IMR-90 (cell line): ENCODE results near the gene GNAI1. TPM values are rescaled to one million over a fixed set of nuclear protein-coding genes. Genes with fewer than 3 reads are reported as not detected.
A peak's percentile ranks its signal among the peaks of the same experiment; 100 is the strongest.

Experiments
- ATAC-seq: fragments of 200-7000 bp; cut with Tn5 transposase; 2 replicates; pipeline ENCODE4 v1.9.1; 2020; ENCODE audit warnings: low read depth, mild to moderate bottlenecking, moderate library complexity
- BruUV-seq: library from RNA; stranded (reverse); fragments of 400-500 nt; replicated peaks from 2 replicates; lab custom pipeline; 2021; lab: Mats Ljungman, UMichigan
- CTCF ChIA-PET: fragments of 300-600 bp; formaldehyde crosslinking; extraction: SDS; loops from one replicate; lab custom pipeline; 2021; ENCODE audit warnings: antibody characterized with exemption; lab: Yijun Ruan, JAX
- POLR2A ChIA-PET: fragments of 300-600 bp; sonication (Branson Sonifier 250); formaldehyde crosslinking; loops from one replicate; lab custom pipeline; 2022; ENCODE audit warnings: antibody characterized with exemption; ENCODE audit not compliant: unreplicated experiment; lab: Charles Lee
- DNase-seq: peaks from one replicate; pipeline ENCODE4 v3.0.0; 2013
- H2AFZ ChIP-seq: replicated peaks from 2 replicates; pipeline ENCODE3; 2013; ENCODE audit warnings: low read length, mild to moderate bottlenecking; ENCODE audit not compliant: poor library complexity
- H2AK5ac ChIP-seq: 2 replicates; pipeline ENCODE4 v1.6.1; 2013; ENCODE audit warnings: low read depth, low read length, inconsistent platforms
- H2AK9ac ChIP-seq: replicated peaks from 2 replicates; pipeline ENCODE3; 2013; ENCODE audit warnings: mild to moderate bottlenecking, low read depth, low read length, moderate library complexity; ENCODE audit not compliant: poor library complexity
- H2BK120ac ChIP-seq: 2 replicates; pipeline ENCODE4 v1.6.1; 2013; ENCODE audit warnings: low read depth, low read length, inconsistent platforms
- H2BK15ac ChIP-seq: 3 replicates; pipeline ENCODE4 v1.6.1; 2013; ENCODE audit warnings: low read depth, low read length, inconsistent platforms
- H2BK20ac ChIP-seq: 2 replicates; pipeline ENCODE4 v1.6.1; 2013; ENCODE audit warnings: low read depth, mild to moderate bottlenecking, inconsistent platforms, low read length, moderate library complexity
- H2BK5ac ChIP-seq: 2 replicates; pipeline ENCODE4 v1.6.1; 2013; ENCODE audit warnings: mild to moderate bottlenecking, low read depth, low read length, inconsistent platforms; ENCODE audit not compliant: poor library complexity, severe bottlenecking
- H3K14ac ChIP-seq: replicated peaks from 2 replicates; pipeline ENCODE4 v1.6.1; 2013; ENCODE audit warnings: low read depth, low read length, inconsistent platforms
- H3K18ac ChIP-seq: 2 replicates; pipeline ENCODE4 v1.6.1; 2013; ENCODE audit warnings: low read depth, low read length, control low read depth
- H3K23ac ChIP-seq: 2 replicates; pipeline ENCODE4 v1.6.1; 2013; ENCODE audit warnings: low read depth, low read length, inconsistent platforms
- H3K27ac ChIP-seq: 2 replicates; pipeline ENCODE4 v1.5.1; 2013; ENCODE audit warnings: mild to moderate bottlenecking, control low read depth, low read length; ENCODE audit not compliant: insufficient read depth
- H3K27me3 ChIP-seq: 2 replicates; pipeline ENCODE4 v1.6.1; 2013; ENCODE audit warnings: low read length; ENCODE audit not compliant: control insufficient read depth, insufficient read depth
- H3K36me3 ChIP-seq: 2 replicates; pipeline ENCODE4 v1.6.1; 2013; ENCODE audit warnings: low read length, mixed read lengths; ENCODE audit not compliant: control insufficient read depth, insufficient read depth
- H3K4ac ChIP-seq: 2 replicates; pipeline ENCODE4 v1.6.1; 2013; ENCODE audit warnings: low read depth, low read length, inconsistent platforms
- H3K4me1 ChIP-seq: 2 replicates; pipeline ENCODE4 v1.6.1; 2013; ENCODE audit warnings: low read length, mixed read lengths; ENCODE audit not compliant: control insufficient read depth, insufficient read depth
- H3K4me2 ChIP-seq: 2 replicates; pipeline ENCODE4 v1.6.1; 2013; ENCODE audit warnings: low read depth, mild to moderate bottlenecking, control low read depth, low read length, moderate library complexity
- H3K4me3 ChIP-seq: 2 replicates; pipeline ENCODE4 v1.5.1; 2013; ENCODE audit warnings: low read depth, mild to moderate bottlenecking, control low read depth, low read length, moderate library complexity; ENCODE audit not compliant: insufficient read depth
- H3K56ac ChIP-seq: 2 replicates; pipeline ENCODE4 v1.6.1; 2013; ENCODE audit warnings: low read length, inconsistent platforms; ENCODE audit not compliant: insufficient read depth; ENCODE audit errors: extremely low read depth
- H3K79me1 ChIP-seq, 2 experiments: 2 replicates each; pipeline ENCODE4 v1.6.1; 2013; ENCODE audit warnings: low read length in 2 of 2, inconsistent platforms in 1 of 2, low read depth in 1 of 2
- H3K9ac ChIP-seq: 2 replicates; pipeline ENCODE4 v1.6.1; 2013; ENCODE audit warnings: low read depth, low read length, control low read depth
- H3K9me1 ChIP-seq: 2 replicates; pipeline ENCODE4 v1.6.1; 2013; ENCODE audit warnings: low read length, inconsistent platforms; ENCODE audit not compliant: insufficient read depth
- H3K9me3 ChIP-seq: 2 replicates; pipeline ENCODE4 v1.6.1; 2013; ENCODE audit warnings: low read length; ENCODE audit not compliant: control insufficient read depth, insufficient read depth
- H4K20me1 ChIP-seq: 2 replicates; pipeline ENCODE4 v1.6.1; 2013; ENCODE audit warnings: low read length, inconsistent platforms; ENCODE audit not compliant: insufficient read depth
- H4K5ac ChIP-seq: 2 replicates; pipeline ENCODE4 v1.6.1; 2013; ENCODE audit warnings: mild to moderate bottlenecking, low read depth, low read length, control low read depth
- H4K8ac ChIP-seq, 2 experiments: 2 replicates each; pipeline ENCODE4 v1.6.1; 2013; ENCODE audit warnings: low read depth in 2 of 2, low read length in 2 of 2, control low read depth in 1 of 2, inconsistent platforms in 1 of 2
- H4K91ac ChIP-seq: 2 replicates; pipeline ENCODE4 v1.6.1; 2013; ENCODE audit warnings: low read depth, low read length, inconsistent platforms; ENCODE audit not compliant: insufficient read depth
- BHLHE40 ChIP-seq: fragments of 150-350 bp; IDR thresholded peaks from 2 replicates; pipeline ENCODE4 v1.6.1; 2016; ENCODE audit warnings: mild to moderate bottlenecking, low read depth, low read length
- CEBPB ChIP-seq: IDR thresholded peaks from 2 replicates; pipeline ENCODE4 v1.6.1; 2012; ENCODE audit warnings: low read depth, low read length, improper control_type of control experiment
- FOS ChIP-seq: fragments of 150-350 bp; IDR thresholded peaks from 2 replicates; pipeline ENCODE4 v1.6.1; 2016; ENCODE audit warnings: low read depth, low read length
- MAFK ChIP-seq: IDR thresholded peaks from 2 replicates; pipeline ENCODE4 v1.6.1; 2012; ENCODE audit warnings: low read depth, low read length, improper control_type of control experiment
- MAZ ChIP-seq: IDR thresholded peaks from 2 replicates; pipeline ENCODE4 v1.6.1; 2012; ENCODE audit warnings: low read depth, mild to moderate bottlenecking, low read length, improper control_type of control experiment, moderate library complexity, borderline replicate concordance
- NFE2L2 ChIP-seq: fragments of 150-350 bp; IDR thresholded peaks from 2 replicates; pipeline ENCODE4 v1.6.1; 2016; ENCODE audit warnings: low read depth, mild to moderate bottlenecking, low read length
- POLR2A ChIP-seq: IDR thresholded peaks from 2 replicates; pipeline ENCODE4 v1.6.1; 2012; ENCODE audit warnings: mild to moderate bottlenecking, low read depth, low read length
- RAD21 ChIP-seq: IDR thresholded peaks from 2 replicates; pipeline ENCODE4 v1.6.1; 2012; ENCODE audit warnings: low read length, improper control_type of control experiment
- RCOR1 ChIP-seq: IDR thresholded peaks from 2 replicates; pipeline ENCODE4 v1.6.1; 2012; ENCODE audit warnings: mild to moderate bottlenecking, low read length, improper control_type of control experiment; ENCODE audit not compliant: insufficient replicate concordance
- RFX5 ChIP-seq: IDR thresholded peaks from 2 replicates; pipeline ENCODE4 v1.8.0; 2012; ENCODE audit warnings: low read depth, mild to moderate bottlenecking, low read length, moderate library complexity
- SMC3 ChIP-seq: fragments of 150-350 bp; IDR thresholded peaks from 2 replicates; pipeline ENCODE4 v1.6.1; 2016; ENCODE audit warnings: low read depth, mild to moderate bottlenecking, antibody characterized with exemption, low read length, moderate library complexity
- WGBS, 2 experiments: methylation state at CpG; one replicate each; pipeline versions ENCODE4 v1.1.5 to v1.1.7; 2013; ENCODE audit warnings: missing lambda C conversion rate in 2 of 2; ENCODE audit not compliant: insufficient read length in 1 of 2; ENCODE audit errors: extremely low coverage in 2 of 2; 5-methylcytosine and 5-hydroxymethylcytosine counted together
- dilution Hi-C: fragments of 300-500 bp; cut with HindIII; formaldehyde crosslinking; loops from one replicate; pipeline ENCODE4 v1.14.3; 2018; ENCODE audit warnings: low sequenced_read_pairs; ENCODE audit not compliant: unreplicated experiment
- in situ Hi-C: fragments of 300-500 bp; cut with MboI; formaldehyde crosslinking; loops from 3 replicates; pipeline ENCODE4 v1.14.3; 2019; ENCODE audit warnings: low sequenced_read_pairs, inconsistent platforms, mixed read lengths
- intact Hi-C: fragments of 100-400 bp; cut with micrococcal nuclease; formaldehyde crosslinking; loops from 2 replicates; pipeline ENCODE4 v1.10.0; 2022
- polyA plus RNA-seq, 3 experiments: library from polyadenylated mRNA; depleted of rRNA; stranded (reverse); fragments of >200 nt; gene quantifications; 2 replicates each; pipeline ENCODE4 v1.2.3, GENCODE V29; 2012; ENCODE audit warnings: low replicate concordance in 1 of 3
- total RNA-seq: library from RNA; depleted of rRNA; stranded (reverse); fragments of >200 nt; gene quantifications from 2 replicates; pipeline ENCODE4 v1.2.3, GENCODE V29; 2012
- TF ChIP-seq, protein P1 (sequence below): fragments of 150-350 bp; IDR thresholded peaks from 2 replicates; pipeline ENCODE4 v1.6.1; 2016; ENCODE audit warnings: low read depth, mild to moderate bottlenecking, low read length, moderate library complexity, borderline replicate concordance
- TF ChIP-seq, protein P2 (sequence below): conservative IDR thresholded peaks from 2 replicates; pipeline ENCODE4 v1.5.1; 2012; ENCODE audit warnings: mild to moderate bottlenecking, low read depth, low read length, improper control_type of control experiment
- TF ChIP-seq, protein P3 (sequence below): fragments of 150-350 bp; IDR thresholded peaks from 2 replicates; pipeline ENCODE4 v1.6.1; 2017; ENCODE audit warnings: mild to moderate bottlenecking, antibody characterized with exemption, low read length, low read depth

GNAI1 gene
- total and polyA plus RNA-seq, 2 of the 4 experiments (the other 2 are of a cell fraction), result 21.1 to 26.5 TPM

DNA sequence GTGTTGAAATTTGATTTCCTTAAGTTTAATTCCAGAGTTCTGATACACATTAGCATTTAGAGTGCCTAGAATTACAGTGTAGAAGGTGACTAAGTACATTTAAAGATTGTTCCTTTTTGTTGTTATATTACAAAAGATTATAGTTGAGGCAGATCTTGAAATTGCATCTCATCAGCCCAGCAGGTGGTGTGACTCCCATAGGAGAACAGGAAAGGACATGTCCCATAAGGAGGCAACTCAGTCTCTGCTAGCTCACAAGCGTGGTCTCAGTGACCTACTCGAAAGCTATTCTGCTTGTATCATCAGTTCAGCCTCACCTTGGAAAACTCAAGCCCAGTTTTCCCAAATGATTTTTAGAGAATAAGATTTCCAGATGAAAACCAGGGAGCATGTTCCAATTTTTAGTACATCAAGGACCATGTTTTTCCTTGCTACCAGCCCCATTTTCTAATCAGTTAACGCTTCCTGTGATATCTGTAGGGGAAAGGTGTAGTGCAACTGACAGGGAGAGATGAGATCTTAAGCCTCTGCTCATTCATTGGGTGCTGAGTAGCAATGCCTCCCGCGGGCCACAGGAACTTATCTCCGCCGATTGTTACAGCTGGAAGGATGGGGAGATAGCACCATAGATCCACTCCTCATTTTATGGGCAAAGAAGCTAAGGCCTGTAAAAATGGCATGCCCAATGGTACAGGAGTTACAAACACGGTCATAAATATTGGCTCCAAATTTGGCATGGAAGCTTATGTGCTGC is 1.1 kb upstream of the GNAI1 start:
- H2BK120ac ChIP-seq, result peak overlapping the region; percentile 86; the same call in 1 of the 2 replicates
- no peaks in the 10 kb centered on the region for H3K27me3 ChIP-seq
- peak; percentile 50 for DNase-seq
- peak overlapping the region; percentile 72 for H2BK20ac ChIP-seq
- CTCF ChIA-PET, result interaction anchor here (0.6 to 1.3 kb wide), 10 partner anchors 29 to 291 kb away, joined by 3 to 4 read pairs (median 4); no protein-coding TSS in a partner anchor
- H4K20me1 ChIP-seq, result peaks cover 16% of the 10 kb centered on the region; the same call in 1 of the 2 replicates
- H4K5ac ChIP-seq, result no peak overlapping the region
- H2AFZ ChIP-seq, result peak overlapping the region; percentile 73
- peak overlapping the region; percentile 89 for H3K14ac ChIP-seq
- POLR2A ChIA-PET, result interaction anchor here (0.6 kb wide), 1 partner anchor 460 kb away, joined by 9 read pairs; no protein-coding TSS in a partner anchor
- no peak overlapping the region for H3K4me3 ChIP-seq
- H2BK5ac ChIP-seq, result no peak overlapping the region
- in situ Hi-C loops, result no loop called here
- H3K23ac ChIP-seq, result peak overlapping the region; percentile 74; the same call in 1 of the 2 replicates
- no peak overlapping the region; the same call in 1 of the 2 replicates for H4K91ac ChIP-seq
- ATAC-seq, result no peak
- H3K4me1 ChIP-seq, result peaks cover 2% of the 10 kb centered on the region
- H3K9ac ChIP-seq, result no peak overlapping the region
- no peak overlapping the region for H2AK9ac ChIP-seq
- H3K4ac ChIP-seq, result peak overlapping the region; percentile 87
- H3K9me1 ChIP-seq, result peaks cover 6% of the 10 kb centered on the region; the same call in 1 of the 2 replicates
- no peaks in the 10 kb centered on the region for H3K36me3 ChIP-seq
- peak overlapping the region; percentile 62; the same call in 2 of the 3 replicates for H2BK15ac ChIP-seq
- WGBS, 2 experiments, result 58% methylated on average over 2 of the region's 8 CpGs; no CpG with 5 or more reads in 1 of the 2 experiments
- dilution Hi-C loops, result no loop called here
- peaks cover 7 to 25% of the 10 kb centered on the region in 2 experiments for H3K79me1 ChIP-seq
- H2AK5ac ChIP-seq, result peak overlapping the region; percentile 82
- H3K56ac ChIP-seq, result no peak overlapping the region
- no peaks in the 10 kb centered on the region for H3K9me3 ChIP-seq
- no TSS peak for BruUV-seq
- intact Hi-C loops, result loop anchor here (1.0 to 5.0 kb wide), 4 partner anchors 36 to 526 kb away; no protein-coding TSS in a partner anchor
- H3K4me2 ChIP-seq, result no peak overlapping the region
- H3K18ac ChIP-seq, result no peak overlapping the region
- peak overlapping the region in 1 of 2 experiments; percentile 84; a peak in 1 of 4 replicates for H4K8ac ChIP-seq
- H3K27ac ChIP-seq, result no peak overlapping the region
- TF ChIP-seq MAZ (no peak), POLR2A (no peak), NFE2L2 (no peak), MAFK (no peak), CEBPB (no peak), RAD21 (peak; percentile 49), RCOR1 (no peak), FOS (no peak), BHLHE40 (no peak), SMC3 (peak; percentile 31), RFX5 (no peak)
- TF ChIP-seq, protein P1, sequence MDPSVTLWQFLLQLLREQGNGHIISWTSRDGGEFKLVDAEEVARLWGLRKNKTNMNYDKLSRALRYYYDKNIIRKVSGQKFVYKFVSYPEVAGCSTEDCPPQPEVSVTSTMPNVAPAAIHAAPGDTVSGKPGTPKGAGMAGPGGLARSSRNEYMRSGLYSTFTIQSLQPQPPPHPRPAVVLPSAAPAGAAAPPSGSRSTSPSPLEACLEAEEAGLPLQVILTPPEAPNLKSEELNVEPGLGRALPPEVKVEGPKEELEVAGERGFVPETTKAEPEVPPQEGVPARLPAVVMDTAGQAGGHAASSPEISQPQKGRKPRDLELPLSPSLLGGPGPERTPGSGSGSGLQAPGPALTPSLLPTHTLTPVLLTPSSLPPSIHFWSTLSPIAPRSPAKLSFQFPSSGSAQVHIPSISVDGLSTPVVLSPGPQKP, result no peak
- TF ChIP-seq, protein P2, sequence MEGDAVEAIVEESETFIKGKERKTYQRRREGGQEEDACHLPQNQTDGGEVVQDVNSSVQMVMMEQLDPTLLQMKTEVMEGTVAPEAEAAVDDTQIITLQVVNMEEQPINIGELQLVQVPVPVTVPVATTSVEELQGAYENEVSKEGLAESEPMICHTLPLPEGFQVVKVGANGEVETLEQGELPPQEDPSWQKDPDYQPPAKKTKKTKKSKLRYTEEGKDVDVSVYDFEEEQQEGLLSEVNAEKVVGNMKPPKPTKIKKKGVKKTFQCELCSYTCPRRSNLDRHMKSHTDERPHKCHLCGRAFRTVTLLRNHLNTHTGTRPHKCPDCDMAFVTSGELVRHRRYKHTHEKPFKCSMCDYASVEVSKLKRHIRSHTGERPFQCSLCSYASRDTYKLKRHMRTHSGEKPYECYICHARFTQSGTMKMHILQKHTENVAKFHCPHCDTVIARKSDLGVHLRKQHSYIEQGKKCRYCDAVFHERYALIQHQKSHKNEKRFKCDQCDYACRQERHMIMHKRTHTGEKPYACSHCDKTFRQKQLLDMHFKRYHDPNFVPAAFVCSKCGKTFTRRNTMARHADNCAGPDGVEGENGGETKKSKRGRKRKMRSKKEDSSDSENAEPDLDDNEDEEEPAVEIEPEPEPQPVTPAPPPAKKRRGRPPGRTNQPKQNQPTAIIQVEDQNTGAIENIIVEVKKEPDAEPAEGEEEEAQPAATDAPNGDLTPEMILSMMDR, result peak; percentile 42
- TF ChIP-seq, protein P3, sequence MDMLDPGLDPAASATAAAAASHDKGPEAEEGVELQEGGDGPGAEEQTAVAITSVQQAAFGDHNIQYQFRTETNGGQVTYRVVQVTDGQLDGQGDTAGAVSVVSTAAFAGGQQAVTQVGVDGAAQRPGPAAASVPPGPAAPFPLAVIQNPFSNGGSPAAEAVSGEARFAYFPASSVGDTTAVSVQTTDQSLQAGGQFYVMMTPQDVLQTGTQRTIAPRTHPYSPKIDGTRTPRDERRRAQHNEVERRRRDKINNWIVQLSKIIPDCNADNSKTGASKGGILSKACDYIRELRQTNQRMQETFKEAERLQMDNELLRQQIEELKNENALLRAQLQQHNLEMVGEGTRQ, result no peak
